PFSK-1 (cell line): ENCODE results near the gene KCNK16.

ENCODE experiments used
- FOXP2 ChIP-seq: optimal IDR thresholded peaks from 2 replicates; pipeline ENCODE3; 2011; ENCODE audit warnings: borderline replicate concordance, control low read depth, inconsistent platforms; ENCODE audit not compliant: insufficient read depth; ENCODE audit errors: extremely low read length, extremely low read depth
- POLR2AphosphoS5 ChIP-seq: IDR thresholded peaks from 2 replicates; pipeline ENCODE4 v1.6.1; 2012; ENCODE audit warnings: low read depth, mild to moderate bottlenecking, control low read depth, low read length, moderate library complexity
- SIN3A ChIP-seq: IDR thresholded peaks from 2 replicates; pipeline ENCODE4 v1.6.1; 2012; ENCODE audit warnings: mild to moderate bottlenecking, low read length, moderate library complexity, borderline replicate concordance; ENCODE audit not compliant: insufficient read depth
- TAF1 ChIP-seq: IDR thresholded peaks from 2 replicates; pipeline ENCODE4 v1.6.1; 2012; ENCODE audit warnings: low read length, control low read depth, borderline replicate concordance; ENCODE audit not compliant: insufficient read depth
- TF ChIP-seq, protein P1 (sequence below), 2 experiments: IDR thresholded peaks; 2 replicates each; pipeline versions ENCODE4 v1.6.1 to v1.8.0; 2011 to 2012; ENCODE audit warnings: low read depth in 2 of 2, low read length in 2 of 2, control low read depth in 1 of 2, inconsistent platforms in 1 of 2, mild to moderate bottlenecking in 1 of 2, moderate library complexity in 1 of 2; ENCODE audit not compliant: insufficient read depth in 1 of 2

The KCNK16 gene

DNA sequence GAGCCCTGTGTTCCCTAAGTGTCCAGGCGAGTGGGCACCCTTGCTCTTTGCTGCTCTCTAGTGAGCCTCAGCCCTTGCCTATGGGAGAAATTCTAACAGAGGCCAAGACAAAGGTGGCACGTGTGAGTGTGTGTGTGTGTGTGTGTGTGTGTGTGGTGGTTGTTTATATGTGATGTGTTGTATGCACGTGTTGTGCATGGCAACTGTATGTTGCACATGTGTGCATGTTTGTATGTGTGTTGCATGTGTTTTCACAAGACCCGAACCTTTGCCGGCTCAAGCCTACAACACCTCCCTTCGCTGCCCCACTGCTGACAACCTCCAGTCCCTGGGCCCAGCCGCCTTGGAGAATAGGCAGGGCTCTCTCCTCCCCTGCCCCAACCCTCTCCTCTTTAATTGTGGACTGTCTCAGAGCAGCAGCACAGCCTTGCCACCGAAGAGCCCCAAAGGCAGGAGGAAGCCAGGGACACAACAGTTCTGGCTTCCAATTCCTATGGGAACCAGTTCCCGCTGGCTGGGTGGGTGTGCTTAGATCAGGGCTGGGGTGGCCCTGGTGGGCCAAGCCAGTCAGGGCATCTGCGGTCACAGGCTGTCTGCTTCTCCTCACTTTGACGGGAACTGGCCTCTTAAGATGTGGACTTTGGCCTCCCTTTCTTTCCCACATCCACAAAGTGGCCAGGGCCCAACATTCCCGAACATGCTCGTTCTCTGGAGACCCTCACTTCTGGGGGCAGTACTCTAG is 2.7 kb downstream of the KCNK16 start:
- TF ChIP-seq FOXP2, result no peak
- no peak for TF ChIP-seq TAF1
- TF ChIP-seq, protein P1, sequence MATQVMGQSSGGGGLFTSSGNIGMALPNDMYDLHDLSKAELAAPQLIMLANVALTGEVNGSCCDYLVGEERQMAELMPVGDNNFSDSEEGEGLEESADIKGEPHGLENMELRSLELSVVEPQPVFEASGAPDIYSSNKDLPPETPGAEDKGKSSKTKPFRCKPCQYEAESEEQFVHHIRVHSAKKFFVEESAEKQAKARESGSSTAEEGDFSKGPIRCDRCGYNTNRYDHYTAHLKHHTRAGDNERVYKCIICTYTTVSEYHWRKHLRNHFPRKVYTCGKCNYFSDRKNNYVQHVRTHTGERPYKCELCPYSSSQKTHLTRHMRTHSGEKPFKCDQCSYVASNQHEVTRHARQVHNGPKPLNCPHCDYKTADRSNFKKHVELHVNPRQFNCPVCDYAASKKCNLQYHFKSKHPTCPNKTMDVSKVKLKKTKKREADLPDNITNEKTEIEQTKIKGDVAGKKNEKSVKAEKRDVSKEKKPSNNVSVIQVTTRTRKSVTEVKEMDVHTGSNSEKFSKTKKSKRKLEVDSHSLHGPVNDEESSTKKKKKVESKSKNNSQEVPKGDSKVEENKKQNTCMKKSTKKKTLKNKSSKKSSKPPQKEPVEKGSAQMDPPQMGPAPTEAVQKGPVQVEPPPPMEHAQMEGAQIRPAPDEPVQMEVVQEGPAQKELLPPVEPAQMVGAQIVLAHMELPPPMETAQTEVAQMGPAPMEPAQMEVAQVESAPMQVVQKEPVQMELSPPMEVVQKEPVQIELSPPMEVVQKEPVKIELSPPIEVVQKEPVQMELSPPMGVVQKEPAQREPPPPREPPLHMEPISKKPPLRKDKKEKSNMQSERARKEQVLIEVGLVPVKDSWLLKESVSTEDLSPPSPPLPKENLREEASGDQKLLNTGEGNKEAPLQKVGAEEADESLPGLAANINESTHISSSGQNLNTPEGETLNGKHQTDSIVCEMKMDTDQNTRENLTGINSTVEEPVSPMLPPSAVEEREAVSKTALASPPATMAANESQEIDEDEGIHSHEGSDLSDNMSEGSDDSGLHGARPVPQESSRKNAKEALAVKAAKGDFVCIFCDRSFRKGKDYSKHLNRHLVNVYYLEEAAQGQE (IDR thresholded peaks at IDR 0.05; ENCODE audit: insufficient read depth in 1 of 2, low read depth in 2 of 2, low read length in 2 of 2), result no peak
- TF ChIP-seq SIN3A, result no peak
- TF ChIP-seq POLR2AphosphoS5, result no peak

DNA sequence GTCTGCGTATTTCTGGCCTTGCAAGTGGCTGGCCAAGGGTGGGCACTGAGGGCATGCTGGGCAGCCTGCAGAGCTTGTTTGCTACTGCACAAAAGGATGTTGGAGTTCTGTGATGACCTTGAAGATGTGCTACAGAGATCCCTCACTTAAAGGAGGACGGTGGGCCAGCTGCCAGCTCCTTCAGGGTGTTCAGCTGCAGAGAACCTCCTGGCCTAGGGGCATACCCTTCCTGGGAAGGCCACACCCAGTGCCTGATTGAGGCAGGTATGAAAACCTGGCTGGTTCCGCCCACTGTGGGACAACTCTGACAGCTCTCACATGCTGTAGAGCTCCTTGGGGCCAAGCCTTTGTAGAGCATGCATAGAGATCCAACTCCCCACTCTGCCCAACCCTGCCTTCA is 5.2 kb downstream of the KCNK16 start:
- TF ChIP-seq TAF1 (no peak), FOXP2 (no peak), SIN3A (no peak), POLR2AphosphoS5 (no peak)
- TF ChIP-seq, protein P1 (IDR thresholded peaks at IDR 0.05; ENCODE audit: insufficient read depth in 1 of 2, low read depth in 2 of 2, low read length in 2 of 2), result no peak

DNA sequence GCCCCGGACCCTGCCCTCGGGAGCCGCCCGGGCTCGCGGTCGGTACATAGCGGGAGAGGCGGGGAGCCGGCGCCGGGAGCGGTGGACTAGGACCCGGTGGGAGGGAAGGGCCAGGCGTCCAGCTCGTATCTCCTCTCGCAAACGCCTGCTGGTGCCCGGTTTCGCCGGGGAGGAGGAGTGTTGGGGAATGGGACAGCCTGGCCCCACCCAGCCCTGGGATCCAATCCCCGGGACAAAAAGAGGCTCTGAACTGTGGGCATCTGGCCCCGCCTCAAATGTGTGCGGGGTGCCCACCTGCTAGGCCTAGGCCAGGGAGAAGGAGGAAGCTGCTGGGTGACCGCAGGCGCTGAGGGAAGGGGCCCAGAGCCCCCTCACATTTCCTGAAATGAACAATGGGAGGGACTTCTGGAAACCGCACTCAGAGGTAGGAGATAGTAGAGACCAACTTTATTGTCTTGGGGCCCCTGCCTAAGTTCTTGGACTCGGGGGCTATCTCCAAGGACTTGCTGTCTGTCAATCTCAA is 8.2 kb downstream of the KCNK16 start, which contains the start of gene KCNK17:
Gene KCNK17 (minus strand): TSS at position 147 of the 523 bp plus-strand sequence. CDS start 99 bp downstream, at position 48.
- TF ChIP-seq TAF1 (no peak), FOXP2 (no peak), POLR2AphosphoS5 (no peak), SIN3A (no peak)
- TF ChIP-seq, protein P1 (IDR thresholded peaks at IDR 0.05; ENCODE audit: insufficient read depth in 1 of 2, low read depth in 2 of 2, low read length in 2 of 2), result no peak

DNA sequence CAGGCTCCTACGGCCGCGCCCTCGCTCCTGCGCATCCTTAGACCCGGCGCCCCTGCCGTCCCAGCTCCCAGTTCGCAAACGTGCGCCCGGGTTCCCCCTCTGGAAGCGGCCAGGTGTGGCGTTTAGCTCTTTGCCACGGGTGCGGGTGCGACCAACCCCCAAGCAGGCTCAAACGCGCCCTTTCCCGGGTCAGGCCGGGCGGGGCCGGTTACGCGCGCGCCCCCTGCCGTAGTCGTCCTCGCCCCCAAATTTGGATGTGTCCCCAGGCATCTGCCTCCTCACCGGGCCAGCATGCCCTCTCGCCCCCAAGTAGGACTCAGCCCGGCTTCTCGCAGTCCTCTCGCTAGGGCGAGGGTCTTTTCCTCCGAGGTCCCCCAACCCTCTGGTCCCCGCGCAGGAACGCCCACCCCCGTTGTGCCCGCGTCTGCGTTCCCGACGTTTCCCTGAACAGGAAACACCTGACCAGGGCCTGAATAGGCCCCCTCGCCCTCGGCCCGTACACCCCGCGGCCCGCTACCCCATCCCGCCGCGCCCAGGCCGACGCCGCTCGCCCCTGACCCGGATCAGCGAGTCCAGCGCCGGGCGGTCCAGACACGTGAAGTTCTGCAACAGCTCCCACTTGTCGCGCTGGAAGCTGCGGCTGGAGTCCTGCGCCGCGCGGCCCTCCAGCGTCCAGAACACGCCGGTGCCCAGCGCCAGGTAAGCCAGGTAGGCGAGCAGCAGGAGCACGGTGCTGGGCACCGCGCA is 8.8 kb downstream of the KCNK16 start:
- TF ChIP-seq POLR2AphosphoS5, result no peak
- no peak for TF ChIP-seq FOXP2
- no peak for TF ChIP-seq SIN3A
- TF ChIP-seq TAF1, result no peak
- TF ChIP-seq, protein P1 (IDR thresholded peaks at IDR 0.05; ENCODE audit: insufficient read depth in 1 of 2, low read depth in 2 of 2, low read length in 2 of 2), result no peak
